Measurements from ENCODE around the gene RNF4.

The RNF4 gene

DNA sequence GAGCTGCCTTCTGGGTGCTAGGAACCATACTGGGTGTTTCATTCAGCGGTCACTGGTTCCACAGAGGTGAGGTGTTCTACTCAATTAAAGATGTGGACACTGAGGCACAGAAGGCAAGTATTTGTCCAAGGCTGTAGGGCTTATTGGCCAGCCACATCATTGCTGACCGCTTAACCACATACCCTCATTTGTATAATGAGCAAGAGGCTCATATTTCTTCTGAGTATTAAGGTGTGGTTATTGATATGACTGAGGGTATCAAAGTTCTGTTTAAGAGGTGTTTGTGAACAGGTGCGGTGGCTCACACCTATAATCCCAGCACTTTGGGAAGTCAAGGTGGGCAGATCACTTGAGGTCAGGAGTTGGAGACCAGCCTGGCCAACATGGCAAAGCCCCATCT, 14.3 kb downstream of the RNF4 start:
- TF ChIP-seq, protein P1, sequence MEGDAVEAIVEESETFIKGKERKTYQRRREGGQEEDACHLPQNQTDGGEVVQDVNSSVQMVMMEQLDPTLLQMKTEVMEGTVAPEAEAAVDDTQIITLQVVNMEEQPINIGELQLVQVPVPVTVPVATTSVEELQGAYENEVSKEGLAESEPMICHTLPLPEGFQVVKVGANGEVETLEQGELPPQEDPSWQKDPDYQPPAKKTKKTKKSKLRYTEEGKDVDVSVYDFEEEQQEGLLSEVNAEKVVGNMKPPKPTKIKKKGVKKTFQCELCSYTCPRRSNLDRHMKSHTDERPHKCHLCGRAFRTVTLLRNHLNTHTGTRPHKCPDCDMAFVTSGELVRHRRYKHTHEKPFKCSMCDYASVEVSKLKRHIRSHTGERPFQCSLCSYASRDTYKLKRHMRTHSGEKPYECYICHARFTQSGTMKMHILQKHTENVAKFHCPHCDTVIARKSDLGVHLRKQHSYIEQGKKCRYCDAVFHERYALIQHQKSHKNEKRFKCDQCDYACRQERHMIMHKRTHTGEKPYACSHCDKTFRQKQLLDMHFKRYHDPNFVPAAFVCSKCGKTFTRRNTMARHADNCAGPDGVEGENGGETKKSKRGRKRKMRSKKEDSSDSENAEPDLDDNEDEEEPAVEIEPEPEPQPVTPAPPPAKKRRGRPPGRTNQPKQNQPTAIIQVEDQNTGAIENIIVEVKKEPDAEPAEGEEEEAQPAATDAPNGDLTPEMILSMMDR (conservative IDR thresholded peaks at IDR 0.05; ENCODE audit: low read length), result no peak
- H3K4me3 ChIP-seq (ENCODE audit: low read length), result no peak overlapping the region
- DNase-seq (ENCODE audit: low read depth), result no peak

DNA sequence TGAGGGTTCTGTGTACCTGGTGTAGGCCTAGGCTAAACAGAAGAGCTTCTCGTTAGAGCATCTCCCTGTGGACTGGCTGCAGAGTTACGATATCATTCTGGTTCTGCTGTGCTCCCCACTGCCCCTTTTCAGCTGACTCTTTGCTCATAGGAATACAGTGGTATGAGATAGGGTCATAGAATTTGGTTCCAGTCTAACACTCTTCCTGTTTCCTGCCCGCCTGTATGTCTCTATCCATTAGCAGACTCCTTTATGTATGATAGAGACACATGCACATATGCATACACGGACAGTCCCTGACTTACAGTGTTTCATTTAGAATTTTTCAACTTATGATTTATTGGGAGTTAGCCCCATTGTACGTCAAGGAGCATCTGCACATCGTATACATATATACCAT, 15.3 kb downstream of the RNF4 start:
- TF ChIP-seq, protein P1 (conservative IDR thresholded peaks at IDR 0.05; ENCODE audit: low read length), result no peak
- H3K4me3 ChIP-seq (ENCODE audit: low read length), result no peak overlapping the region
- no peak for DNase-seq (ENCODE audit: low read depth)

DNA sequence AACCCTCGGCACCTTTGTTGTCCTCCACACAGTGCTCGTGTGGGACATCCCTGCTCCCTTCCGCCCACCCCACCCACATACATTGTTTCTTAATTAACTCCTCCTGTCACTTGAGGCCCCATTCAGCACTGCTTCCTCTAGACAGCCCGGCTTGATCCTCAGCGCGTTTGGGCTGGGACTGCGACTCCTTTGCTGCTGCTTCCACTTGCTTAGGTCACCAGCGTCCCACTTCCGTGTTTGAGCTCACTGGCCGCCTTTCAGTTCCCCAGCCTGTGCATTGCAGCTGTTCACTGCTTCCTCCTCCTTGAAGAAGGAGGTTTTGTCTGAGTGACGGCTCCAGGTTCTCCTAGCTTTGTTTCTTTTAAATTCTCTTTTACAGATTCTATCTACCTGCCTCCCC, 16.1 kb downstream of the RNF4 start:
- DNase-seq (ENCODE audit: low read depth), result peak; percentile 65
- TF ChIP-seq, protein P1 (conservative IDR thresholded peaks at IDR 0.05; ENCODE audit: low read length), result no peak
- H3K4me3 ChIP-seq (ENCODE audit: low read length), result no peak overlapping the region

DNA sequence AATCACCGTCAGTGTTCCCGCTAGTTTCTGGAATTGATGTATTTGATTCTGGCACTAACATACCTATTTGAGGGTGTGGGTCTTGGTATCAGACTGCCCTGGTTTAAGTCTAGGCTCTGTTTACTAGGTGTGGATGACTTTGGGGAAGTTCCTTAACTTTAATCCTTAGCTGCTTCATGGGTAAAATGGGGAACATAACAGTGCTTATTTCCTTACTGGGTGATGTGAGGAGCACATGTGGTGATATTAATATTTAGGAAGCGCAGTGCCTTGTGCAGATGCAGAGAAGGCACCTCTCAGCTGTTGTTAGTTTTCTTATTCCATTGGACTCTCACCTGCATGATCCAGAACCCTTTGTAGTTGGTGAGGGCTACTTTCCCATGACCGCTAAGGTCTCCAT, 17.1 kb downstream of the RNF4 start:
- H3K4me3 ChIP-seq (ENCODE audit: low read length), result no peak overlapping the region
- TF ChIP-seq, protein P1 (conservative IDR thresholded peaks at IDR 0.05; ENCODE audit: low read length), result no peak
- no peak for DNase-seq (ENCODE audit: low read depth)

DNA sequence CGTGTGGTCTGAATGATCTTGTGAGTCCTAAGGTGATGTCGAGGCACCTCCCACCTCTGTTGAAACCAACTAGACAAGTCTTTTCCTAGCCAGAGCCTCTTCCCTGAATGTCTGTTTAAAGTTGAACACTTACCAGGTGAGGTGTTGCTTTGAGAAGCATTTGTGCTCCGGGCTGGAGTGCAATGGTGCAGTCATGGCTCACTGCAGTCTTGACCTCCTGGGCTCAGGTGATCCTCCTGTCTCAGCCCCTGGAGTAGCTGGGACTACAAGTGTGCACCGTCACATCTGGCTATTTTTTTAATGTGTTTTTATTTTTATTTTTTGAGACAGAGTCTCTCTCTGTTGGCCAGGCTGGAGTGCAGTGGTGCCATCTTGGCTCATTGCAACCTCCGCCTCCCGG, 18.1 kb downstream of the RNF4 start:
- H3K4me3 ChIP-seq (ENCODE audit: low read length), result no peak overlapping the region
- TF ChIP-seq, protein P1 (conservative IDR thresholded peaks at IDR 0.05; ENCODE audit: low read length), result no peak
- DNase-seq (ENCODE audit: low read depth), result no peak

DNA sequence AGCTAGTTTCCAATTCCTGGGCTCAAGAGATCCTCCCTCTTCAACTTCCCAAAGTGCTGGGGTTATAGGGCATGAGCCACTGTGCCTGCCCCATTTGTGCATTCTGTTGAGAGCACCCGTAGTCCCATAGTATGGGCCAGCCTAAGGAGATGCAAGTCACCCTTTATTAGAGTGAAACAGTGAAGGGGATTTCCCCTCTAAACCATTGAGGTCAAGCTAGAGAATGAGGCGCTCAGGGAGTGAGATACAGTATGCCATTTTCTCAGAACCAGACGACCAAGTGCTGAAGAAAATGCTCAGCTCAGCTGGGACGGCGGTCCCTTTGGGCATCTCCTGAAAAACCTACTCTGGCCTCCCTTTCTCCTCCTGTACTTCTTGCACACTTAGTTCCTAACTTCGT, 18.7 kb downstream of the RNF4 start:
- TF ChIP-seq, protein P1 (conservative IDR thresholded peaks at IDR 0.05; ENCODE audit: low read length), result no peak
- no peak for DNase-seq (ENCODE audit: low read depth)
- H3K4me3 ChIP-seq (ENCODE audit: low read length), result no peak overlapping the region

DNA sequence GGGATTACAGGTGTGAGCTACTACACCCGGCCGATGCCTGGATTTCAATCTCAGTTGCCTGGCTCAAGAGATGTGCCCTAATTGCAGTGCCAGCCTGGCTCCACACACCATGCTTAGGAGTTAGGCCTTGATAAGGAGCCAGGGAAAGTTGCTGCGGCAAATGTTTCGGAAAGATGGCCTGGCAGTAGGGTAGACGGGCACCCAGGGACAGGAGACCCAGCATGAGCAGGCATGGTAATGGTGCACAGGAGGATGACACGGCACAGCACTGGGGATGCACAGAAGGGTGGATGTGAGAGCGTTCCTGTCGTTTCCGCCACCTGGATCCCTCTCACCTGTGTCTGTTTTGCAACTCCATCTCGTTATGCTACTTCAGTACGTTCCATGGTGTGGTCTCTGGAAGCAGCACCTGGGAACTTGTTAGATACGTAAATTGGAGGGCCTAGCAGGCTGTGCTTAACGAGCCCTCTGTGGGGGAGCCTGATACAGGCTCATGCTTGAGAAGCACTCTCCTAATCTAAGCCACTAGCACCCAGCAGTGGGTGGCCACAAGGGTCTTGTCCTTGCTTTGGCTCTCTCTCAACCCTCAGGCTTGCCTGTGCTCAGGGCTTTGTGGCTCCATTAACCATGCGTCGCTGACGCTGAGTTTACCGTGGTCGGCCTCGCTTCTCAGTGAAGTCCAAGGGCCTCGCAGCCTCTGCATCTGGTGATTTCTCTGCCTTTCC, 20.3 kb downstream of the RNF4 start:
- no peak overlapping the region for H3K4me3 ChIP-seq (ENCODE audit: low read length)
- TF ChIP-seq, protein P1 (conservative IDR thresholded peaks at IDR 0.05; ENCODE audit: low read length), result no peak
- DNase-seq (ENCODE audit: low read depth), result no peak

Measured in AG10803 (cell line).